Testis (tissue), 2 donors: ENCODE results near the gene HOXA13.

ENCODE experiments used
- CTCF ChIP-seq, 3 experiments: fragments of 450-650 bp in 2 of 3; fragments of 200-600 bp in 1 of 3; sonication (generic) in 1 of 3; IDR thresholded peaks; one replicate each; pipeline ENCODE4 v1.5.1; 2016 to 2019; ENCODE audit warnings: antibody characterized with exemption in 3 of 3, mild to moderate bottlenecking in 2 of 3, moderate library complexity in 1 of 3
- POLR2A ChIP-seq: fragments of 450-650 bp; IDR thresholded peaks from one replicate; pipeline ENCODE4 v1.6.1; 2017; ENCODE audit warnings: antibody characterized with exemption, mild to moderate bottlenecking, moderate library complexity

- TF ChIP-seq CTCF (IDR thresholded peaks at IDR 0.05) (no peak), POLR2A (no peak)
These were observed 20.6 kb upstream of the HOXA13 start for GRCh38 chr7:27220440-27220955.
